ENCODE measurements around the gene SEMA3B.
"Not testable (repeated sequence)": the region's sequence is repeated elsewhere in the genome, so short reads cannot be mapped to it uniquely, and the experiment has no call there.

Gene SEMA3B

GRCh38 chr3:50237754-50238548 lies 31.0 kb upstream of the SEMA3B start:
- peak; percentile 94 for DNase-seq (ENCODE audit: low spot score)

DNA sequence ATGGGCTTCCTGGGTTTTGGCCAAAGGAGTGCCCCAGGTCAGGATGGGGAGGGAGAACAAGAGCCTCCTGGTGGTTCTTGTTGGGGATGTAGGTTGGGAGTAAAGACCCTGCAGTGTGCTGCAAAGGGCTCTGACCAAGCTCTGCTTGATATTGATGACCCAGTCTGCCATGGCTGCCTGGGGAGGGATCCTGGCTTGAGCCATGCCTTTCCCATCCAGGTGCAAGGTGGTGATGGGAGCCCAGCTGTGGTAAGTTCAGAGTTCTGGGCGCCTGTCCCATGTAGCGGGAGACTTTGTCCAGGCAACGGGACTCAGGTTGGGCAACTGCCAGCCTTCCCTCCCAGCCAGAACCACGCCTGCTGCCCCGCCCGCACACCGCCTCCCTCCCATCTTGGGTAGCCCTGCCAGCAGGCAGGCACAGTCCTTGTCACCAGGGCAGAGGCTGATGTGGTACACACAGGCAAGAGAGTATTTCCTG lies 30.4 kb upstream of the SEMA3B start:
- no peak for DNase-seq (ENCODE audit: low spot score)

DNA sequence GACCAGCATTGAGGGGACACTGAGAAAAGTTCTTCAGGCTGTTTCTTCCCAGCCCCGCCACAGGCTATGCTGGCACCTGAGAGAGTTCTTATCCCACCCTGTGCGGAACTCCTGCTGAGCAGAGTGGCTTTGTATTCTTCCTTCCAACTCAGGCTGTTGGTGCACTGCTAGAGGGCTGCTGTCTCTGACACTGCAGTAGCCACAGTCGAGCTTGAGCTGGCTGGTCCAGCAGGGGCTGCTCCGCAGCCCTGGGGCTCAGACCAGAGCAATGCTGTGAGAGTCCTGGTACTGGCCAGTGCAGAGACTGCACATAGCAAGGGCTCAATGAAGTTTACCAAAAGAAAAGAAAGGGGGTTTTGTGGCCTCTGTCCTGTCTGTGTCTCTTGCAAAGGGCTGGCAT lies 29.3 kb upstream of the SEMA3B start:
- no peak for DNase-seq (ENCODE audit: low spot score)

- DNase-seq (ENCODE audit: low spot score), result no peak
Measured at GRCh38 chr3:50241163-50241562, 27.8 kb upstream of the SEMA3B start.

GRCh38 chr3:50241713-50242380 lies 27.1 kb upstream of the SEMA3B start:
- DNase-seq (ENCODE audit: low spot score), result no peak

- no peak for DNase-seq (ENCODE audit: low spot score)
Measured at GRCh38 chr3:50242381-50242770, 26.6 kb upstream of the SEMA3B start.

DNA sequence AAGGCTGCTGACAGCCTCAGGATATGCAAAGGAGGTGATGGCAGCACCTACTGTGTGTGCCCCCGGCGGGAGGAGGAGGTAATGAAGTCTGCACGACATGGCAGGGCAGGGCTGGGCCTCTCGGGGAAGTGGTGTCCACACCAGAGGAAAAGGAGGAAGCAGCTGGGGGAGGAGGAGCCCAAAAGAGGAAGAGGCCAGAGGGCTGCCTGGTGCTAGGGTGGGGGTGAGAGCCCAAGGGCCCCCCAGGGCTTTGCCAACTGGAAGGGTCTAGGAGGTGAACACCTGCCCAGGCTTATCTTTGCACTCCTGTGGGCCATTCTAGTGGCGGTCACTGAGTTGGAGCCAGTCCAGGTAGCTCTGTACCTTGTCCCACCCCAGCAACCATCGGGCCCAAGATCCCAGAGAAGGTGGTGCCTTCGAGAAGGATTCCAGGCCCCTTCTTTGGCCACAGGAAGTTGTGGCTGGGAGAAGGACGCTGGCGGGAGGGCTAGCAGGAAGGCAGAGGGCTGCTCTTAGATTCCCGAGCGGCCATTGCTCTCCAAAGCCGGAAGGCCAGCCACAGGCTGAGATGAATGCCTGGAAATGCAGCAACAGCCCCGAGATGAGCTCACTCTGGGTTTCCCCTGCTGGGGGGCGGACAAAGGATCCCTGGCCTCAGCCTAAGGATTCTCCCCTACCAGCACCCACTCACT lies 25.9 kb upstream of the SEMA3B start:
- peak; percentile 75 for DNase-seq (ENCODE audit: low spot score)

- DNase-seq (ENCODE audit: low spot score), result no peak
Measured at GRCh38 chr3:50243543-50243895, 25.4 kb upstream of the SEMA3B start.

DNA sequence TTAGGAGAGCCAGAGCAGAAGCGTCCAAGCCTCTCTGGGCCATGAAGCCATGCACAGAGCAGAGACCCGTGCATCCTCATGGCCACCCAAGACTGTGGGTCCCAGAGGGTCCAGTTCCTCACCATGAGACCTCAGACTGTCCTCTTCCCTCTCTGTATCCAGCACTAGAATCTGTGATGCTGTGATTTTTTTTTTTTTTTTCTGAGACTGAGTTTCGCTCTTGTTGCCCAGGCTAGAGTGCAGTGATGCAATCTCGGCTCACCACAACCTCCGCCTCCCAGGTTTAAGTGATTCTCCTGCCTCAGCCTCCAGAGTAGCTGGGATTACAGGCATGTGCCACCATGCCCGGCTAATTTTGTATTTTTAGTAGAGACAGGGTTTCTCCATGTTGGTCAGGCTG lies 24.1 kb upstream of the SEMA3B start:
- DNase-seq (ENCODE audit: low spot score), result not testable (repeated sequence)

DNA sequence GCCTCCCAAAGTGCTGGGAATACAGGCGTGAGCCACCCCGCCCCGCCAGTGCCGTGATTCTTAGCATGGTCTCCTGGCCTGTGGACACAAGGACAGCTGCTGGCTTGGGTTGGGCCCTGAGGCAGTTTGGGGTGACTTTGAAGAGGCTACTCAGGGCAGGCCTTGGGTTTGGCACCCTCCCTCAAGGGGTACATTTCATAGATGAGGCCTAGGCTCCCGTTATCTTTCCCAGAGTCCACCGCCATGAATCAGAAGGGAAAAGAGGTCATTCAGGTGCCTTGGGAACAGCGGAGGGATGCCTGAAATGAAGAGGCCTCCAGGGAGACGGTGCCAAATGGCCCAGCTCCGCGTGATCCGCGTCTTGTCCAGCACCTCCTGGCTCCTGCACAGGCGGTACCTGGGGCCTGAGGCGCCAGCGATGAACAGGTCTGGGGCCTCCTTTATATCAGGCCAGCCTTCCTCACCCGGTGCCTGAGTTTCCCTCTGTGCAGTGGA lies 23.6 kb upstream of the SEMA3B start:
- DNase-seq (ENCODE audit: low spot score), result no peak

GRCh38 chr3:50245831-50246516 lies 23.0 kb upstream of the SEMA3B start:
- peak; percentile 88 for DNase-seq (ENCODE audit: low spot score)

- peak; percentile 72 for DNase-seq (ENCODE audit: low spot score)
Measured at GRCh38 chr3:50246517-50246954, 22.4 kb upstream of the SEMA3B start.

DNA sequence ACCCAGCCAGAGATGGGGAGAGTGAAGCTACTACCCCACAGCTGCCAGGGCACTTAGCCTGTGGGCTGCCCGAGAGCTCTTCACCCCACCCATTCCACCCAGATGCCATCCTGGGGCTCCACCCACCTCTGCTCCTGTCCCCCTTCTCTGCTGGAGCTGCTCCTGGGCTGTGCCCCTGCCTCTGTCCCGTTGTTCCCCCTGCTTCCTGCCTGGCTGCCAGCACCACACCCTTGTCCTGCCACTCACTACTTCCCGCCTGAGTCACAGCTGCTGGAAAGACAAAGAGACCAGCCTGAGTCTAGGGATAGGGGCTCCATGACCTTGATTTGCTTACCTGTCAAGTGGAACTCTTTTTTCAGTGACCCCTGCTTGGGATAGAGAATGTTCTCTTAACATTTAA lies 20.6 kb upstream of the SEMA3B start:
- no peak for DNase-seq (ENCODE audit: low spot score)

DNA sequence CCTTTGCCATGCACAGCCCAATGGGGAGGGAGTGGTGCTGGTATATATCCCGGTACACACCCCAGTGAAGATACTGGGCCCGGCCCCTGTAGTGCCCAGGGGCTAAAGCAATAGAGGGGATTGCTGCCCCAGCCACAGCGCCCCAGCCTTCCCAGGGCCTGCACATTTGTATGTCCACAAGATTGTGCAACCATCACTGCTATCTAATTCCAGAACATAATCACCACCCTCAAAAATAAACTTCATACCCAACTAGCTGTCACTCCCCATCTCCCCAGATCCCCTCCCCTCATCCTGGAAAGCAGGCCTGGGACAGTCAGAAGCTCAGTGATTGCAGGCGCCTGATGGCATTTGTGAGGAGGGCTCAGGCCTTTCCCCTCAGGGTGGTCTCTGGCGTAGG lies 19.5 kb upstream of the SEMA3B start:
- no peak for DNase-seq (ENCODE audit: low spot score)

DNA sequence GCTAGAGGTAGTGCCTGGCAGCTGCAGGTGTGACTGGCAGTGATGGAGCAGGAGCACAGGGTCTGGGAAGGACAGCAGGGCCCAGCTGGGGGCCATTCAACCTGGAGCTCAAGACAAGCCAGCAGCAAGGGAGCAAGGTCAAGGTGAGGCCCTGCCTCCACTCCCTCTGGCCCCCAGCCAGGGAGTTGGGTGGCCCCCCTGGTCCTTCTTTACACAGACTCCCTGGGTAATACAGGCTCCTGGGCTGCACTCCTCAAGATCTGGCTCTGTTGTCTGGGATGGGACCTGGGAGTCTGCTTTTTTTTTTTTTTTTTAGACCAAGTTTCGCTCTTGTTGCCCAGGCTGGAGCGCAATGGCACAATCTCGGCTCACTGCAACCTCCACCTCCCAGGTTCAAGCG lies 18.4 kb upstream of the SEMA3B start:
- no peak for DNase-seq (ENCODE audit: low spot score)

DNA sequence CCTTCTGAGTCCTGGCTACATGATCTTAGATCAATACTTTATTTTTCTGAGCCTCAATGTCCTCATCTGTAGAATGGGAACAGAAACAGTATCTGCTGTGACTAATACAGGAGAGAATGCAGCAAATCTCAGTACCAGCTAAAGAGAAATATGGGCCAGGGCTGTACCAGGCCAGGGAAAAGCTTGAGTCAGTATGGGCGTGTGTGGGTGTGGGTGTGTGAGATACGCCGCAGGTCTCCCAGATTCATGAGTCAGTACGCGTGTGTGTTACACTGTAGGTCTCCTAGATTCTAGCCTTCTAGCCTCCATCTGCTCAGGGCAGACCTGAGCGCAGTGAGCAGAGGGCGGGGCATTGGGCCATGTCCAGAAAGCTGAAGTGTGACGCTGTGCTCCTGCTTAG lies 17.7 kb upstream of the SEMA3B start:
- peak; percentile 73 for DNase-seq (ENCODE audit: low spot score)

- DNase-seq (ENCODE audit: low spot score), result no peak
Measured at GRCh38 chr3:50254577-50255250, 14.2 kb upstream of the SEMA3B start.

GRCh38 chr3:50255251-50255615 lies 13.7 kb upstream of the SEMA3B start:
- DNase-seq (ENCODE audit: low spot score), result no peak

GRCh38 chr3:50256978-50257890 lies 11.7 kb upstream of the SEMA3B start:
- DNase-seq (ENCODE audit: low spot score), result no peak

GRCh38 chr3:50258029-50258680 lies 10.8 kb upstream of the SEMA3B start:
- DNase-seq (ENCODE audit: low spot score), result no peak
